ENCODE measurements around the gene DEPP1. TPM values are rescaled to one million over a fixed set of nuclear protein-coding genes. Genes with fewer than 3 reads are reported as not detected.

The DEPP1 gene
- total RNA-seq, 3 donors from 2014 or later, result 14.8 to 19.0 (median 18.1) TPM

DNA sequence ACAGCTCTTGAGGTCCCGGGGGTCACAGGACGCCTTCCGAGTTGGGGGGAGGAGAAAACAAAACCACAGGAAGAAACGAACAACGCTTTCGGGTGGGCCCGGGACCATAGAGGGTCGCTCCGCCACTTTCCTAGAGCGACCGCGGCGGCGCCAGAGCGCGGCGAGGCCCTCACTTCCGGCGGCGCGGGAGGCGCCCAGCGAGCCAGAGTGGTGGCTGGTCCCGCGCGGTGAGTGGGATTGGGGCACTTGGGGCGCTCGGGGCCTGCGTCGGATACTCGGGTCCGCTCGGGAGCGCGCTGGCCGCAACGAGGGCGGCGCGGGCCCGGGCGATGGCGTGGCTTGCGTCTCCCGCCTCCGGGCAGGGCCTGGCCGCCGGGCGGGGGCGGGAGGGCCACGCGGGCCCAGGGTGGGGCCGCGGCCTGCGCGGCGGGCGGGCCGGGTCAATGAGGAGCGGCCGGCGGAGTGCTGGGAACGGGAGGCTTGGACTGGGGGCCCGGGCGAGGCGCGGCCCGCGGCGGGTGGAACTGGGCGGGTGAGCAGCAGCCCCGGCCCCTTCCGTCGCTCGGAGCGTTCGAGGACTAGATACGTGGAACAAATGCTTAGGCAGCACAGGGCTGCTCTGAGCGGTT, 22.3 kb upstream of the DEPP1 start, which contains the start of gene ZNF22:
Gene ZNF22, plus strand, starts transcription at position 172 of the 629 bp plus-strand sequence. CDS start 2,446 bp downstream, outside the sequence.
- no peak for TF ChIP-seq CTCF (IDR thresholded peaks at IDR 0.05)
- intact Hi-C loops (cut with DNase I, micrococcal nuclease), result no loop called here
- ATAC-seq, result peak; percentile 91
- Histone ChIP-seq H3K9me3 (no peaks in the 10 kb centered on the region), H3K4me1 (ENCODE audit: low read depth) (peaks cover 11% of the 10 kb centered on the region), H3K36me3 (ENCODE audit: low read depth) (no peaks in the 10 kb centered on the region), H3K4me3 (peak within 1 kb of the TSS; percentile 27)
- peak; percentile 73 to 84 (median 81) for DNase-seq

DNA sequence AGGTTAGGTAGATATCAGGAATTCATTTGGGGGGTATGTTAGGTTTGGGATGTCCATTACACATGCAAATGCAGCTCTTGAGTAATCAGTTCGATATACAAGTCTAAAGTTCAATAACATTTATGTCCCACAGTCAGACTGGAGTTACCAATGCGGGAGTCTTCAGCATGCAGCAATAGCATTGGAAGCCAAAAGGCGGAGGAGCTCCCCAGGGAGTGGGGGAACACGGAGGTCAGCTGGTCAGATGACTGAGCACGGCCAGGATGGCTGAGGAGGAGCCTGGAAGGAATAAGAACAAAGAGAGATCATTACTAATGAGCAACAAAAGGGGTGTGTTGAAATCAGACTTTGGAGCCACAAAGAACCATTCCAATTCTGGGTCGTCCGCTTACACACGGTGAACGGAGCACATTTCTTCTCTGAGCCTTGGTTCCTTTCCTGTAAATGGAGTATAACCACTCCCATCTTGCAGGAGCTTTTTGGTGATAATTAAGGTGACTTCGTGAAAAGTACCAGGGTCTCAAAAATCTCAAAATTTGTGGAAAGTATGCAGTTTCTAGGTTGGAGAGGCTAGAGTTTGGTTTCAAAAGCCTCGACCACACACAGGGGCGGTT, 21.6 kb upstream of the DEPP1 start:
- H3K36me3 ChIP-seq (ENCODE audit: low read depth), result no peaks in the 10 kb centered on the region
- H3K4me3 ChIP-seq, result no peak overlapping the region
- intact Hi-C loops (cut with DNase I, micrococcal nuclease), result no loop called here
- TF ChIP-seq CTCF (IDR thresholded peaks at IDR 0.05), result no peak
- ATAC-seq, result no peak
- peaks cover 11% of the 10 kb centered on the region for H3K4me1 ChIP-seq (ENCODE audit: low read depth)
- no peaks in the 10 kb centered on the region for H3K9me3 ChIP-seq
- DNase-seq, result peak in 1 of 3 donors; percentile 75

DNA sequence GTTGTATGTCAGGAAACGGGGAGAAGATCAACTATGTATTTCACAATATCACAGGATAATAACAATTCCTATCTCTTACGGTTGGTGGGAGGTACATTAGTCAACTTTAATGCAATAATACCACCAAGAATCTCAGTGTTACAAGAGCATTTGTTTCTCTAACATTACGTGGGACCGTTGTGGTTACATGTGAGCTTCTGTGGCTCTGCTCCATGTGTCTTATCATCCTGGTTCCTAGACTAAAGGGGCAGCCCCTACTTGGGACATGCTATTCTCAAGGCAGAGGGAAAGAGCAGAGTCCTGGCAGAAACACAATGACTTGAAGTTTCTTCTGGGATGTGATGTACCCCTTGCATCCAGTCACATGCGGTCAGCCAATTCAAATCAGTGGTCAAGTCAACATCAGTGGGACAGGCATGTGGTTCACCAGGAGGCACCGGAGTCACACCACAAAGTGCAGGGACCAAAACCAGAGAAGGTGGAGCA, 19.6 kb upstream of the DEPP1 start:
- peaks cover 11% of the 10 kb centered on the region for H3K4me1 ChIP-seq (ENCODE audit: low read depth)

DNA sequence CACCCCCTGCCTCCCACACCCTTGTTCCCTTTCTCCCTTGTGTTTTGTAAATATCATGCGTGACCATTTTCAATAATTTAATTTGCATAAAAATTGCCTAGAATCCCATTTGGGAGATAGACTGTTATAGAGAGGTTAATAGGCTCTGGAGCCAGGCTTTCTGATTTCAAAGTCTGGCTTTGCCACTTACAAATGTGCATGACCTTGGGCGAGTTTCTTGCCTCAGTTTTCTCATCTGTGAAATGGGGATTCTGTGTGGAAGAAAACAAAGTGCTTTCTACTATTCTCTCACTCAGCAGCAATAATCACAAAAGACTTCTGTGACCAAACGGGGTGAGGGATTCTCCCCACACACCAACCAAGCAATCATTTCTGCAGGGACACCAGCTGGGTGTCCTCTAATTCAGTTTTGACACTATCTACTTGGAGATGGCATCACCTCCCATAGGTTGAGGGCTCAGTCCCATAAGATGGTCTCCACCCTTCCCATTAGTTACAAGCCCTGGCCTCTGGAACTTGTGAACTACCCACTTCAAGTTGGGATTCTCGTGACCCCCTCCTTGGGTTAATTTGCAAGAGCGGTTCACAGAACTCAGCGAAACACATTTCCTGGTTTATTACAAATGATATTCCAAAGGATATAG, 18.6 kb upstream of the DEPP1 start:
- H3K9me3 ChIP-seq, result no peaks in the 10 kb centered on the region
- H3K36me3 ChIP-seq (ENCODE audit: low read depth), result no peaks in the 10 kb centered on the region
- H3K4me1 ChIP-seq (ENCODE audit: low read depth), result peaks cover 5% of the 10 kb centered on the region
- DNase-seq (no peak), ATAC-seq (no peak)
- intact Hi-C loops (cut with DNase I, micrococcal nuclease), result no loop called here
- no peak overlapping the region for H3K4me3 ChIP-seq
- TF ChIP-seq CTCF (IDR thresholded peaks at IDR 0.05), result no peak

More for the DNA sequence above, 19.6 kb upstream of the DEPP1 start:
- intact Hi-C loops (cut with DNase I, micrococcal nuclease), result no loop called here
- ATAC-seq (no peak), DNase-seq (no peak)
- H3K36me3 ChIP-seq (ENCODE audit: low read depth), result no peaks in the 10 kb centered on the region
- H3K9me3 ChIP-seq, result no peaks in the 10 kb centered on the region
- no peak overlapping the region for H3K4me3 ChIP-seq
- TF ChIP-seq CTCF (IDR thresholded peaks at IDR 0.05), result no peak

DNA sequence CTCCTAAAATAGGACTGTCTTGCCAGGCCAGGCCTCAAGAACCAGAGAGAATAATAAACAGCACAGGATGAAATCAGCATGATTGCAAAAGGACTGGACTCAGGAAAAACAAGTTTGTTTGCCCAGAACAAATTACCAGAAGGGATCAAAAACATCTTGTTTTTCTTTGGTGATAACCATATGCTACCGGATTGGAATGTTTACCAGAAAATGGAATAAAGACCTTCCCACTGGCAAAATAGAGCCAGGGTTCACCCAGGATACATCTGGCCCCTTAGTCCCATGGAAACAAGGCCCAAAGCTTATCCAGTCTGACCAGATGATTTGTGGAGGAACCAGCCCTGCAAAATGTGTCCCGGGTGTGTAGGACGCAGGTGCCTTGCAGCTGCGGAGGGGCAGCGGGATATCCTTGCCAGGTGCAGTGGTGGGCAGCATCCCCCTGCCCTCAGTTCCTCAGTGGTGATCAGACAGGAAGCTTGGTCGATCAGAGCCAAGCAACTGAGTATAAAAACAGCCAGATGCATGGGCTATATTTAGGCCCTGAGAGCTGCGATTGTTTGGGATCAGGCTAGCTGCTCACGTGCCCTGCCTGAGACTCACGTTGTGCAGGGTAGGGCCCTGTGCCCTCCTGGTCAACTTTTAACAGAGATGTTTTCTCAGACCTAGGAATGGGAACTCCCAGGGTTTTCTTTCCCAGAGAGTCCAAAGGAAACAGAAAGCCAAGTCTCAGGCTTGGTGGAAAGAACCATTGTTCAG, 17.5 kb upstream of the DEPP1 start:
- Histone ChIP-seq H3K36me3 (ENCODE audit: low read depth) (no peaks in the 10 kb centered on the region), H3K4me3 (no peak overlapping the region), H3K9me3 (no peaks in the 10 kb centered on the region), H3K4me1 (ENCODE audit: low read depth) (no peaks in the 10 kb centered on the region)
- intact Hi-C loops (cut with DNase I, micrococcal nuclease), result no loop called here
- DNase-seq (no peak), ATAC-seq (peak; percentile 7)
- no peak for TF ChIP-seq CTCF (IDR thresholded peaks at IDR 0.05)
